Liver (tissue), 9 donors: ENCODE measurements around the gene SPATA2L. TPM values are rescaled to one million over a fixed set of nuclear protein-coding genes. Genes with fewer than 3 reads are reported as not detected.

ENCODE experiments used
- DNase-seq: peaks from one replicate; pipeline ENCODE4 v3.0.0-alpha.2; 2017; ENCODE audit warnings: low spot score
- H3K27ac ChIP-seq, 2 donors: one replicate each; pipeline ENCODE4 v1.7.0; 2013; ENCODE audit warnings: inconsistent platforms in 2 of 2, low read length in 2 of 2, control low read depth in 1 of 2, low read depth in 1 of 2, mild to moderate bottlenecking in 1 of 2
- H3K27me3 ChIP-seq, 4 donors: one replicate each; pipeline versions ENCODE4 v1.6.1 to v1.7.0; 2013; ENCODE audit warnings: low read length in 3 of 4, inconsistent platforms in 1 of 4, mild to moderate bottlenecking in 1 of 4, moderate library complexity in 1 of 4; ENCODE audit not compliant: control insufficient read depth in 4 of 4, insufficient read depth in 4 of 4
- H3K36me3 ChIP-seq, 4 donors: one replicate each; pipeline versions ENCODE4 v1.6.1 to v1.7.0; 2013; ENCODE audit warnings: low read length in 3 of 4, mild to moderate bottlenecking in 3 of 4, low read depth in 1 of 4, moderate library complexity in 1 of 4; ENCODE audit not compliant: control insufficient read depth in 4 of 4, insufficient read depth in 3 of 4
- H3K4me1 ChIP-seq, 4 donors: one replicate each; pipeline versions ENCODE4 v1.6.1 to v1.7.0; 2013; ENCODE audit warnings: low read length in 3 of 4, mild to moderate bottlenecking in 3 of 4, moderate library complexity in 1 of 4; ENCODE audit not compliant: control insufficient read depth in 4 of 4, insufficient read depth in 4 of 4
- H3K4me3 ChIP-seq, 3 donors: one replicate each; pipeline versions ENCODE4 v1.6.1 to v1.7.0; 2013; ENCODE audit warnings: low read length in 3 of 3, control low read depth in 1 of 3, low read depth in 1 of 3, mild to moderate bottlenecking in 1 of 3
- H3K9ac ChIP-seq, 2 donors: one replicate each; pipeline ENCODE4 v1.7.0; 2013; ENCODE audit warnings: low read length in 2 of 2, mild to moderate bottlenecking in 2 of 2, moderate library complexity in 2 of 2, control low read depth in 1 of 2, low read depth in 1 of 2
- H3K9me3 ChIP-seq, 4 donors: one replicate each; pipeline versions ENCODE4 v1.6.1 to v1.7.0; 2013; ENCODE audit warnings: low read length in 3 of 4; ENCODE audit not compliant: control insufficient read depth in 4 of 4
- EGR1 ChIP-seq, 2 donors: IDR thresholded peaks; 2 replicates each; pipeline ENCODE4 v1.6.1; 2016 to 2018; ENCODE audit warnings: antibody characterized with exemption in 2 of 2, low read depth in 2 of 2
- FOXA1 ChIP-seq: IDR thresholded peaks from 2 replicates; pipeline ENCODE4 v1.6.1; 2016; ENCODE audit warnings: antibody characterized with exemption
- FOXA2 ChIP-seq: IDR thresholded peaks from 2 replicates; pipeline ENCODE4 v1.6.1; 2016; ENCODE audit warnings: antibody characterized with exemption
- GABPA ChIP-seq, 2 donors: IDR thresholded peaks in 1 of 2; conservative IDR thresholded peaks in 1 of 2; 2 replicates each; pipeline ENCODE4 v1.6.1; 2016; ENCODE audit warnings: antibody characterized with exemption in 2 of 2, mild to moderate bottlenecking in 1 of 2, moderate library complexity in 1 of 2
- HNF4G ChIP-seq: IDR thresholded peaks from 2 replicates; pipeline ENCODE4 v1.6.1; 2016; ENCODE audit warnings: antibody characterized with exemption
- JUND ChIP-seq, 2 donors: IDR thresholded peaks; 2 replicates each; pipeline ENCODE4 v1.6.1; 2016; ENCODE audit warnings: antibody characterized with exemption in 2 of 2
- NR2F2 ChIP-seq: IDR thresholded peaks from 2 replicates; pipeline ENCODE4 v1.6.1; 2016; ENCODE audit warnings: antibody characterized with exemption
- RAD21 ChIP-seq, 2 donors: IDR thresholded peaks; 2 replicates each; pipeline ENCODE4 v1.6.1; 2016; ENCODE audit warnings: antibody characterized with exemption in 2 of 2, mild to moderate bottlenecking in 2 of 2
- SP1 ChIP-seq: IDR thresholded peaks from 2 replicates; pipeline ENCODE4 v1.6.1; 2018; ENCODE audit warnings: antibody characterized with exemption, mild to moderate bottlenecking
- TAF1 ChIP-seq: conservative IDR thresholded peaks from 2 replicates; pipeline ENCODE4 v1.6.1; 2016; ENCODE audit warnings: antibody characterized with exemption, mild to moderate bottlenecking
- YY1 ChIP-seq: IDR thresholded peaks from 2 replicates; pipeline ENCODE4 v1.6.1; 2016; ENCODE audit warnings: antibody characterized with exemption, mild to moderate bottlenecking
- WGBS: extraction: QIAGEN DNeasy Blood & Tissue Kit; methylation state at CpG from one replicate; pipeline ENCODE4 v1.1.7; 2013; 5-methylcytosine and 5-hydroxymethylcytosine counted together
- polyA plus RNA-seq, 2 donors: library from polyadenylated mRNA; stranded (reverse) in 1 of 2; unstranded in 1 of 2; fragments of 200-250 nt in 1 of 2; fragments of >200 nt in 1 of 2; fragmentation: Nextera tagmentation in 1 of 2; extraction: Ambion mirVana in 1 of 2; gene quantifications; one replicate each; pipeline versions ENCODE4 v1.2.1 to v1.2.3, GENCODE V29; 2013 to 2015
- total RNA-seq, 2 donors: library from RNA; depleted of rRNA; stranded (reverse); fragments of >200 nt; gene quantifications; one replicate each; pipeline ENCODE4 v1.2.3, GENCODE V29; 2014
- TF ChIP-seq, protein P1 (sequence below): IDR thresholded peaks from 2 replicates; pipeline ENCODE4 v1.6.1; 2016; ENCODE audit warnings: antibody characterized with exemption
- TF ChIP-seq, protein P2 (sequence below): IDR thresholded peaks from 2 replicates; pipeline ENCODE4 v1.6.1; 2016; ENCODE audit warnings: antibody characterized with exemption, mild to moderate bottlenecking
- TF ChIP-seq, protein P3 (sequence below): fragments of 150-350 bp; IDR thresholded peaks from 2 replicates; pipeline ENCODE4 v1.5.1; 2017; ENCODE audit warnings: improper control_type of control experiment, low read depth, low read length; ENCODE audit not compliant: missing input control
- TF ChIP-seq, protein P4 (sequence below): IDR thresholded peaks from 2 replicates; pipeline ENCODE4 v1.6.1; 2016; ENCODE audit warnings: antibody characterized with exemption
- TF ChIP-seq, protein P5 (sequence below): IDR thresholded peaks from 2 replicates; pipeline ENCODE4 v1.6.1; 2016; ENCODE audit warnings: antibody characterized with exemption
- donor health status: healthy.
- donor health status: healthy.
- donor health status: healthy.
- donor health status: healthy.
- donor health status: healthy.

SPATA2L gene
- total and polyA plus RNA-seq, 4 donors = 4.6 to 11.3 (median 6.9) TPM

DNA sequence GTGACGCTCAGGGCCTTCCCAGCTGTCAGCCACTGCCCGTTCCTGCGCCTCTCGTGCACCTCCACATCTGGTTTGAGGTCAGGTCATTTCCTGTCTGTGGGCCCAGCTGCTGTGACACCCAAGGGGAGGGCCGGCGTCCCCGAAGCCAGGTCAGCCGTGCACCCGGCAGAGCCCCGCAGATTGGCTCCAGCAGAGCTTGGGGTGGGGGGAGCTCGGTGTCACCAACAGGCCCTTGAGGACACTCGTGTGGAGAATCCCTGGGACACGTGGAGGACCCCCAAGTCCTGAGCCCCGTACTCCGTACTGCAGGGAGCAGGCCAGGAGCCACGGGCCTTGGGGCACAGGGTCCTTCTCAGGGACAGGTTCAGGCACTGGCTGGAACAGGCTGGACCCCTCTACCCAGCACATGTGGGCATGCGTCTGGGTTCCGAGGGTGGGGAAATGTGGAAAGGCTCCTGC, 4.8 kb downstream of the SPATA2L start:
- Histone ChIP-seq H3K4me1 (peaks cover 5 to 23% (median 13%) of the 10 kb centered on the region in 4 donors), H3K27ac (no peak overlapping the region), H3K4me3 (no peak overlapping the region), H3K9ac (no peak overlapping the region), H3K27me3 (no peaks in the 10 kb centered on the region), H3K36me3 (peaks cover 8 to 30% (median 20%) of the 10 kb centered on the region in 4 donors), H3K9me3 (no peaks in the 10 kb centered on the region)
- no peak for DNase-seq
- TF ChIP-seq EGR1 (IDR thresholded peaks at IDR 0.05; ENCODE audit: low read depth in 2 of 2) = no peak
- TF ChIP-seq TAF1 = no peak
- TF ChIP-seq SP1 = no peak
- TF ChIP-seq, protein P1, sequence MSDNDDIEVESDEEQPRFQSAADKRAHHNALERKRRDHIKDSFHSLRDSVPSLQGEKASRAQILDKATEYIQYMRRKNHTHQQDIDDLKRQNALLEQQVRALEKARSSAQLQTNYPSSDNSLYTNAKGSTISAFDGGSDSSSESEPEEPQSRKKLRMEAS = no peak
- TF ChIP-seq JUND (IDR thresholded peaks at IDR 0.05) = no peak
- no peak for TF ChIP-seq YY1
- TF ChIP-seq FOXA1 = no peak
- TF ChIP-seq FOXA2 = no peak
- TF ChIP-seq GABPA (IDR thresholded peaks at IDR 0.05 in 1 of 2, conservative IDR thresholded peaks at IDR 0.05 in 1 of 2) = no peak
- TF ChIP-seq HNF4G = no peak
- TF ChIP-seq, protein P2, sequence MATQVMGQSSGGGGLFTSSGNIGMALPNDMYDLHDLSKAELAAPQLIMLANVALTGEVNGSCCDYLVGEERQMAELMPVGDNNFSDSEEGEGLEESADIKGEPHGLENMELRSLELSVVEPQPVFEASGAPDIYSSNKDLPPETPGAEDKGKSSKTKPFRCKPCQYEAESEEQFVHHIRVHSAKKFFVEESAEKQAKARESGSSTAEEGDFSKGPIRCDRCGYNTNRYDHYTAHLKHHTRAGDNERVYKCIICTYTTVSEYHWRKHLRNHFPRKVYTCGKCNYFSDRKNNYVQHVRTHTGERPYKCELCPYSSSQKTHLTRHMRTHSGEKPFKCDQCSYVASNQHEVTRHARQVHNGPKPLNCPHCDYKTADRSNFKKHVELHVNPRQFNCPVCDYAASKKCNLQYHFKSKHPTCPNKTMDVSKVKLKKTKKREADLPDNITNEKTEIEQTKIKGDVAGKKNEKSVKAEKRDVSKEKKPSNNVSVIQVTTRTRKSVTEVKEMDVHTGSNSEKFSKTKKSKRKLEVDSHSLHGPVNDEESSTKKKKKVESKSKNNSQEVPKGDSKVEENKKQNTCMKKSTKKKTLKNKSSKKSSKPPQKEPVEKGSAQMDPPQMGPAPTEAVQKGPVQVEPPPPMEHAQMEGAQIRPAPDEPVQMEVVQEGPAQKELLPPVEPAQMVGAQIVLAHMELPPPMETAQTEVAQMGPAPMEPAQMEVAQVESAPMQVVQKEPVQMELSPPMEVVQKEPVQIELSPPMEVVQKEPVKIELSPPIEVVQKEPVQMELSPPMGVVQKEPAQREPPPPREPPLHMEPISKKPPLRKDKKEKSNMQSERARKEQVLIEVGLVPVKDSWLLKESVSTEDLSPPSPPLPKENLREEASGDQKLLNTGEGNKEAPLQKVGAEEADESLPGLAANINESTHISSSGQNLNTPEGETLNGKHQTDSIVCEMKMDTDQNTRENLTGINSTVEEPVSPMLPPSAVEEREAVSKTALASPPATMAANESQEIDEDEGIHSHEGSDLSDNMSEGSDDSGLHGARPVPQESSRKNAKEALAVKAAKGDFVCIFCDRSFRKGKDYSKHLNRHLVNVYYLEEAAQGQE = no peak
- TF ChIP-seq, protein P3, sequence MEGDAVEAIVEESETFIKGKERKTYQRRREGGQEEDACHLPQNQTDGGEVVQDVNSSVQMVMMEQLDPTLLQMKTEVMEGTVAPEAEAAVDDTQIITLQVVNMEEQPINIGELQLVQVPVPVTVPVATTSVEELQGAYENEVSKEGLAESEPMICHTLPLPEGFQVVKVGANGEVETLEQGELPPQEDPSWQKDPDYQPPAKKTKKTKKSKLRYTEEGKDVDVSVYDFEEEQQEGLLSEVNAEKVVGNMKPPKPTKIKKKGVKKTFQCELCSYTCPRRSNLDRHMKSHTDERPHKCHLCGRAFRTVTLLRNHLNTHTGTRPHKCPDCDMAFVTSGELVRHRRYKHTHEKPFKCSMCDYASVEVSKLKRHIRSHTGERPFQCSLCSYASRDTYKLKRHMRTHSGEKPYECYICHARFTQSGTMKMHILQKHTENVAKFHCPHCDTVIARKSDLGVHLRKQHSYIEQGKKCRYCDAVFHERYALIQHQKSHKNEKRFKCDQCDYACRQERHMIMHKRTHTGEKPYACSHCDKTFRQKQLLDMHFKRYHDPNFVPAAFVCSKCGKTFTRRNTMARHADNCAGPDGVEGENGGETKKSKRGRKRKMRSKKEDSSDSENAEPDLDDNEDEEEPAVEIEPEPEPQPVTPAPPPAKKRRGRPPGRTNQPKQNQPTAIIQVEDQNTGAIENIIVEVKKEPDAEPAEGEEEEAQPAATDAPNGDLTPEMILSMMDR = no peak
- TF ChIP-seq, protein P4, sequence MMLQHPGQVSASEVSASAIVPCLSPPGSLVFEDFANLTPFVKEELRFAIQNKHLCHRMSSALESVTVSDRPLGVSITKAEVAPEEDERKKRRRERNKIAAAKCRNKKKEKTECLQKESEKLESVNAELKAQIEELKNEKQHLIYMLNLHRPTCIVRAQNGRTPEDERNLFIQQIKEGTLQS = no peak
- no peak for TF ChIP-seq NR2F2
- TF ChIP-seq, protein P5, sequence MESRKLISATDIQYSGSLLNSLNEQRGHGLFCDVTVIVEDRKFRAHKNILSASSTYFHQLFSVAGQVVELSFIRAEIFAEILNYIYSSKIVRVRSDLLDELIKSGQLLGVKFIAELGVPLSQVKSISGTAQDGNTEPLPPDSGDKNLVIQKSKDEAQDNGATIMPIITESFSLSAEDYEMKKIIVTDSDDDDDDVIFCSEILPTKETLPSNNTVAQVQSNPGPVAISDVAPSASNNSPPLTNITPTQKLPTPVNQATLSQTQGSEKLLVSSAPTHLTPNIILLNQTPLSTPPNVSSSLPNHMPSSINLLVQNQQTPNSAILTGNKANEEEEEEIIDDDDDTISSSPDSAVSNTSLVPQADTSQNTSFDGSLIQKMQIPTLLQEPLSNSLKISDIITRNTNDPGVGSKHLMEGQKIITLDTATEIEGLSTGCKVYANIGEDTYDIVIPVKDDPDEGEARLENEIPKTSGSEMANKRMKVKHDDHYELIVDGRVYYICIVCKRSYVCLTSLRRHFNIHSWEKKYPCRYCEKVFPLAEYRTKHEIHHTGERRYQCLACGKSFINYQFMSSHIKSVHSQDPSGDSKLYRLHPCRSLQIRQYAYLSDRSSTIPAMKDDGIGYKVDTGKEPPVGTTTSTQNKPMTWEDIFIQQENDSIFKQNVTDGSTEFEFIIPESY = no peak
- no peak for TF ChIP-seq RAD21 (IDR thresholded peaks at IDR 0.05)
- WGBS = 77% methylated on average over 18 of the region's 18 CpGs
